ENCODE measurements around the gene NCS1. TPM values are rescaled to one million over a fixed set of nuclear protein-coding genes. Genes with fewer than 3 reads are reported as not detected.

NCS1 gene
- total RNA-seq, 1 donor from 2014 or later: 26.6 TPM

GRCh38 chr9:130143279-130143893 lies 28.8 kb upstream of the NCS1 start:
- Histone ChIP-seq H3K27me3 (ENCODE audit: control insufficient read depth, insufficient read depth, low read length) (peaks cover 3% of the 10 kb centered on the region), H3K36me3 (ENCODE audit: control insufficient read depth, insufficient read depth, low read length) (no peaks in the 10 kb centered on the region), H3K4me3 (ENCODE audit: low read depth, low read length) (no peak overlapping the region)
- FAIRE-seq (no peak), DNase-seq (ENCODE audit: low read depth) (no peak)
- TF ChIP-seq CTCF (IDR thresholded peaks at IDR 0.05; ENCODE audit: insufficient read depth, low read length, severe bottlenecking): no peak

- no peak for DNase-seq (ENCODE audit: low read depth)
Observed at GRCh38 chr9:130143958-130144366, 28.2 kb upstream of the NCS1 start.

GRCh38 chr9:130144703-130145102 lies 27.5 kb upstream of the NCS1 start:
- FAIRE-seq (no peak), DNase-seq (ENCODE audit: low read depth) (no peak)
- no peak overlapping the region for H3K4me3 ChIP-seq (ENCODE audit: low read depth, low read length)
- peaks cover 3% of the 10 kb centered on the region for H3K27me3 ChIP-seq (ENCODE audit: control insufficient read depth, insufficient read depth, low read length)
- no peak for TF ChIP-seq CTCF (IDR thresholded peaks at IDR 0.05; ENCODE audit: insufficient read depth, low read length, severe bottlenecking)
- no peaks in the 10 kb centered on the region for H3K36me3 ChIP-seq (ENCODE audit: control insufficient read depth, insufficient read depth, low read length)

More at GRCh38 chr9:130143958-130144366, 28.2 kb upstream of the NCS1 start:
- H3K4me3 ChIP-seq (ENCODE audit: low read depth, low read length): no peak overlapping the region
- no peaks in the 10 kb centered on the region for H3K36me3 ChIP-seq (ENCODE audit: control insufficient read depth, insufficient read depth, low read length)
- no peak for TF ChIP-seq CTCF (IDR thresholded peaks at IDR 0.05; ENCODE audit: insufficient read depth, low read length, severe bottlenecking)
- H3K27me3 ChIP-seq (ENCODE audit: control insufficient read depth, insufficient read depth, low read length): peaks cover 3% of the 10 kb centered on the region
- no peak for FAIRE-seq

GRCh38 chr9:130145658-130146057 lies 26.5 kb upstream of the NCS1 start:
- peaks cover 3% of the 10 kb centered on the region for H3K27me3 ChIP-seq (ENCODE audit: control insufficient read depth, insufficient read depth, low read length)
- FAIRE-seq: no peak
- no peak for DNase-seq (ENCODE audit: low read depth)
- H3K4me3 ChIP-seq (ENCODE audit: low read depth, low read length): no peak overlapping the region
- no peak for TF ChIP-seq CTCF (IDR thresholded peaks at IDR 0.05; ENCODE audit: insufficient read depth, low read length, severe bottlenecking)
- H3K36me3 ChIP-seq (ENCODE audit: control insufficient read depth, insufficient read depth, low read length): no peaks in the 10 kb centered on the region

GRCh38 chr9:130147198-130147597 lies 25.0 kb upstream of the NCS1 start:
- DNase-seq (ENCODE audit: low read depth): no peak
- no peak for FAIRE-seq
- H3K4me3 ChIP-seq (ENCODE audit: low read depth, low read length): no peak overlapping the region
- H3K36me3 ChIP-seq (ENCODE audit: control insufficient read depth, insufficient read depth, low read length): no peaks in the 10 kb centered on the region
- H3K27me3 ChIP-seq (ENCODE audit: control insufficient read depth, insufficient read depth, low read length): peaks cover 3% of the 10 kb centered on the region
- no peak for TF ChIP-seq CTCF (IDR thresholded peaks at IDR 0.05; ENCODE audit: insufficient read depth, low read length, severe bottlenecking)

GRCh38 chr9:130147910-130148309 lies 24.3 kb upstream of the NCS1 start:
- DNase-seq (ENCODE audit: low read depth) (no peak), FAIRE-seq (no peak)
- TF ChIP-seq CTCF (IDR thresholded peaks at IDR 0.05; ENCODE audit: insufficient read depth, low read length, severe bottlenecking): no peak
- no peak overlapping the region for H3K4me3 ChIP-seq (ENCODE audit: low read depth, low read length)
- H3K27me3 ChIP-seq (ENCODE audit: control insufficient read depth, insufficient read depth, low read length): peaks cover 3% of the 10 kb centered on the region
- H3K36me3 ChIP-seq (ENCODE audit: control insufficient read depth, insufficient read depth, low read length): no peaks in the 10 kb centered on the region

Data from bronchial epithelial cell (primary cell).